H1 (cell line): ENCODE data around the gene ATXN7L3B. TPM values are rescaled to one million over a fixed set of nuclear protein-coding genes. Genes with fewer than 3 reads are reported as not detected.

Source experiments
- CBX8 ChIP-seq: fragments of 300-800, 300-1000 bp; sonication (generic); IDR thresholded peaks from 2 replicates; pipeline ENCODE4 v1.7.1; 2016; ENCODE audit warnings: low read depth, low read length, borderline replicate concordance
- CHD2 ChIP-seq: IDR thresholded peaks from 2 replicates; pipeline ENCODE4 v1.6.1; 2012; ENCODE audit warnings: low read length, improper control_type of control experiment
- CREB1 ChIP-seq: IDR thresholded peaks from 2 replicates; pipeline ENCODE4 v1.6.1; 2012; ENCODE audit warnings: inconsistent platforms
- GTF2F1 ChIP-seq: IDR thresholded peaks from 2 replicates; pipeline ENCODE4 v1.6.1; 2012; ENCODE audit warnings: low read depth, low read length, improper control_type of control experiment, borderline replicate concordance
- KDM4A ChIP-seq: IDR thresholded peaks from one replicate; pipeline ENCODE4 v1.7.1; 2012; ENCODE audit warnings: low read depth, mild to moderate bottlenecking, moderate library complexity, low read length, inconsistent platforms; ENCODE audit not compliant: severe bottlenecking
- PHF8 ChIP-seq: fragments of 200-600 bp; sonication (generic); conservative IDR thresholded peaks from 2 replicates; pipeline ENCODE4 v1.7.1; 2012; ENCODE audit warnings: low read depth, mild to moderate bottlenecking, inconsistent platforms, low read length, moderate library complexity
- SAP30 ChIP-seq: fragments of 300-600 bp; sonication (generic); IDR thresholded peaks from 2 replicates; pipeline ENCODE4 v1.7.1; 2012; ENCODE audit warnings: low read length, moderate library complexity, mild to moderate bottlenecking, inconsistent platforms; ENCODE audit not compliant: insufficient read depth, insufficient replicate concordance
- TEAD4 ChIP-seq: IDR thresholded peaks from 2 replicates; pipeline ENCODE4 v1.6.1; 2012; ENCODE audit warnings: low read depth, low read length, inconsistent platforms, mixed read lengths
- ZNF274 ChIP-seq: IDR thresholded peaks from 2 replicates; pipeline ENCODE4 v1.7.0; 2012; ENCODE audit warnings: low read length, borderline replicate concordance; ENCODE audit errors: extremely low read depth
- polyA plus RNA-seq, 7 experiments: library from polyadenylated mRNA; depleted of rRNA in 3 of 7; stranded (reverse) in 5 of 7; unstranded in 2 of 7; fragments of >200 nt in 5 of 7; fragments of 200-250 nt in 2 of 7; gene quantifications; 1 replicate in 5 of 7; 2 replicates in 1 of 7; 4 replicates in 1 of 7; pipeline versions ENCODE4 v1.2.1 to v1.2.3, GENCODE V29; 2011 to 2013; ENCODE audit warnings: missing spikeins in 2 of 7, mixed read lengths in 2 of 7
- total RNA-seq: library from RNA; stranded (reverse); fragmentation: NEBNext Ultra II Directional; extraction: Animal tissue kit (Norgen Biotek cat#: 25700); gene quantifications from 2 replicates; pipeline ENCODE4 v1.2.1, GENCODE V29; 2021
- TF ChIP-seq, protein P1 (sequence below): fragments of 300-600 bp; sonication (generic); IDR thresholded peaks from 2 replicates; pipeline ENCODE4 v1.7.1; 2012; ENCODE audit warnings: low read length, moderate library complexity, mild to moderate bottlenecking, inconsistent platforms; ENCODE audit not compliant: insufficient replicate concordance

ATXN7L3B gene
- total and polyA plus RNA-seq, 2 of the 8 experiments (the other 6 are each of a cell fraction or from before 2014, with no cell fraction given): 23.7 to 39.9 TPM

DNA sequence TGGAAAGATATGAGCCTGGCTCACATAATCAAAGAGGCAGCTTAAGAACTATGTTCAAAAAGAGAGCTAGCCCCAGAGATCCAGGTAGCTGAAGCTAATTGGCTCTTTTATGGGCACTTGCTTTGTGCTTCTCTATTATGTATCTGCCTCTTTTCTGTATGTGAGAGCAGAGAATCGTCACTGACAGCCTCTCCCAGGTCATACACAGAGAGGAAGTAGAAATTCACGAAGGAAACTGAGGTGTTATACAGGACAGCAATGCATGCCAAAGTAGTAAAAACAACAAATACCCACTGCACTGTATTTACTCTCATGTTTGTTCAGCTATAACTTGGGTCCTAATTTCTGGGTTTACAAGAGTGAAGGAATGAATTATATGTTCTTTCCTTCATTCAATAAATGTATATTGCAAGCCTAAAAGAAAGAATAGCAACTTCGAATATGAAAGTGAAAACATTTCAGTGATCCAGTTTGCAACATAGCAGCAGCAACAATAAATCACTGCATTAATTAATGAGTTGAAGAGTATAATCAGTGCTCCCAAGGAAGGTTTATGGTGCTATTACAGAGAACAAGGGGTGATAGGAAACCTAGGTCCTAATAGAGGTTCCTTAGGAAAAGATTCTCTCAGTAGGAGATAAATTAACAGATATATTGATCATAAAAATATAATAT is 47.1 kb upstream of the ATXN7L3B start (continued):
- TF ChIP-seq, protein P1, sequence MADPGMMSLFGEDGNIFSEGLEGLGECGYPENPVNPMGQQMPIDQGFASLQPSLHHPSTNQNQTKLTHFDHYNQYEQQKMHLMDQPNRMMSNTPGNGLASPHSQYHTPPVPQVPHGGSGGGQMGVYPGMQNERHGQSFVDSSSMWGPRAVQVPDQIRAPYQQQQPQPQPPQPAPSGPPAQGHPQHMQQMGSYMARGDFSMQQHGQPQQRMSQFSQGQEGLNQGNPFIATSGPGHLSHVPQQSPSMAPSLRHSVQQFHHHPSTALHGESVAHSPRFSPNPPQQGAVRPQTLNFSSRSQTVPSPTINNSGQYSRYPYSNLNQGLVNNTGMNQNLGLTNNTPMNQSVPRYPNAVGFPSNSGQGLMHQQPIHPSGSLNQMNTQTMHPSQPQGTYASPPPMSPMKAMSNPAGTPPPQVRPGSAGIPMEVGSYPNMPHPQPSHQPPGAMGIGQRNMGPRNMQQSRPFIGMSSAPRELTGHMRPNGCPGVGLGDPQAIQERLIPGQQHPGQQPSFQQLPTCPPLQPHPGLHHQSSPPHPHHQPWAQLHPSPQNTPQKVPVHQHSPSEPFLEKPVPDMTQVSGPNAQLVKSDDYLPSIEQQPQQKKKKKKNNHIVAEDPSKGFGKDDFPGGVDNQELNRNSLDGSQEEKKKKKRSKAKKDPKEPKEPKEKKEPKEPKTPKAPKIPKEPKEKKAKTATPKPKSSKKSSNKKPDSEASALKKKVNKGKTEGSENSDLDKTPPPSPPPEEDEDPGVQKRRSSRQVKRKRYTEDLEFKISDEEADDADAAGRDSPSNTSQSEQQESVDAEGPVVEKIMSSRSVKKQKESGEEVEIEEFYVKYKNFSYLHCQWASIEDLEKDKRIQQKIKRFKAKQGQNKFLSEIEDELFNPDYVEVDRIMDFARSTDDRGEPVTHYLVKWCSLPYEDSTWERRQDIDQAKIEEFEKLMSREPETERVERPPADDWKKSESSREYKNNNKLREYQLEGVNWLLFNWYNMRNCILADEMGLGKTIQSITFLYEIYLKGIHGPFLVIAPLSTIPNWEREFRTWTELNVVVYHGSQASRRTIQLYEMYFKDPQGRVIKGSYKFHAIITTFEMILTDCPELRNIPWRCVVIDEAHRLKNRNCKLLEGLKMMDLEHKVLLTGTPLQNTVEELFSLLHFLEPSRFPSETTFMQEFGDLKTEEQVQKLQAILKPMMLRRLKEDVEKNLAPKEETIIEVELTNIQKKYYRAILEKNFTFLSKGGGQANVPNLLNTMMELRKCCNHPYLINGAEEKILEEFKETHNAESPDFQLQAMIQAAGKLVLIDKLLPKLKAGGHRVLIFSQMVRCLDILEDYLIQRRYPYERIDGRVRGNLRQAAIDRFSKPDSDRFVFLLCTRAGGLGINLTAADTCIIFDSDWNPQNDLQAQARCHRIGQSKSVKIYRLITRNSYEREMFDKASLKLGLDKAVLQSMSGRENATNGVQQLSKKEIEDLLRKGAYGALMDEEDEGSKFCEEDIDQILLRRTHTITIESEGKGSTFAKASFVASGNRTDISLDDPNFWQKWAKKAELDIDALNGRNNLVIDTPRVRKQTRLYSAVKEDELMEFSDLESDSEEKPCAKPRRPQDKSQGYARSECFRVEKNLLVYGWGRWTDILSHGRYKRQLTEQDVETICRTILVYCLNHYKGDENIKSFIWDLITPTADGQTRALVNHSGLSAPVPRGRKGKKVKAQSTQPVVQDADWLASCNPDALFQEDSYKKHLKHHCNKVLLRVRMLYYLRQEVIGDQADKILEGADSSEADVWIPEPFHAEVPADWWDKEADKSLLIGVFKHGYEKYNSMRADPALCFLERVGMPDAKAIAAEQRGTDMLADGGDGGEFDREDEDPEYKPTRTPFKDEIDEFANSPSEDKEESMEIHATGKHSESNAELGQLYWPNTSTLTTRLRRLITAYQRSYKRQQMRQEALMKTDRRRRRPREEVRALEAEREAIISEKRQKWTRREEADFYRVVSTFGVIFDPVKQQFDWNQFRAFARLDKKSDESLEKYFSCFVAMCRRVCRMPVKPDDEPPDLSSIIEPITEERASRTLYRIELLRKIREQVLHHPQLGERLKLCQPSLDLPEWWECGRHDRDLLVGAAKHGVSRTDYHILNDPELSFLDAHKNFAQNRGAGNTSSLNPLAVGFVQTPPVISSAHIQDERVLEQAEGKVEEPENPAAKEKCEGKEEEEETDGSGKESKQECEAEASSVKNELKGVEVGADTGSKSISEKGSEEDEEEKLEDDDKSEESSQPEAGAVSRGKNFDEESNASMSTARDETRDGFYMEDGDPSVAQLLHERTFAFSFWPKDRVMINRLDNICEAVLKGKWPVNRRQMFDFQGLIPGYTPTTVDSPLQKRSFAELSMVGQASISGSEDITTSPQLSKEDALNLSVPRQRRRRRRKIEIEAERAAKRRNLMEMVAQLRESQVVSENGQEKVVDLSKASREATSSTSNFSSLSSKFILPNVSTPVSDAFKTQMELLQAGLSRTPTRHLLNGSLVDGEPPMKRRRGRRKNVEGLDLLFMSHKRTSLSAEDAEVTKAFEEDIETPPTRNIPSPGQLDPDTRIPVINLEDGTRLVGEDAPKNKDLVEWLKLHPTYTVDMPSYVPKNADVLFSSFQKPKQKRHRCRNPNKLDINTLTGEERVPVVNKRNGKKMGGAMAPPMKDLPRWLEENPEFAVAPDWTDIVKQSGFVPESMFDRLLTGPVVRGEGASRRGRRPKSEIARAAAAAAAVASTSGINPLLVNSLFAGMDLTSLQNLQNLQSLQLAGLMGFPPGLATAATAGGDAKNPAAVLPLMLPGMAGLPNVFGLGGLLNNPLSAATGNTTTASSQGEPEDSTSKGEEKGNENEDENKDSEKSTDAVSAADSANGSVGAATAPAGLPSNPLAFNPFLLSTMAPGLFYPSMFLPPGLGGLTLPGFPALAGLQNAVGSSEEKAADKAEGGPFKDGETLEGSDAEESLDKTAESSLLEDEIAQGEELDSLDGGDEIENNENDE: no peak
- TF ChIP-seq SAP30 (no peak), PHF8 (no peak), CREB1 (no peak), TEAD4 (no peak), CBX8 (no peak), KDM4A (no peak), GTF2F1 (no peak), CHD2 (no peak), ZNF274 (no peak)
